Measurements from ENCODE around the gene LRRC36.

The LRRC36 gene

DNA sequence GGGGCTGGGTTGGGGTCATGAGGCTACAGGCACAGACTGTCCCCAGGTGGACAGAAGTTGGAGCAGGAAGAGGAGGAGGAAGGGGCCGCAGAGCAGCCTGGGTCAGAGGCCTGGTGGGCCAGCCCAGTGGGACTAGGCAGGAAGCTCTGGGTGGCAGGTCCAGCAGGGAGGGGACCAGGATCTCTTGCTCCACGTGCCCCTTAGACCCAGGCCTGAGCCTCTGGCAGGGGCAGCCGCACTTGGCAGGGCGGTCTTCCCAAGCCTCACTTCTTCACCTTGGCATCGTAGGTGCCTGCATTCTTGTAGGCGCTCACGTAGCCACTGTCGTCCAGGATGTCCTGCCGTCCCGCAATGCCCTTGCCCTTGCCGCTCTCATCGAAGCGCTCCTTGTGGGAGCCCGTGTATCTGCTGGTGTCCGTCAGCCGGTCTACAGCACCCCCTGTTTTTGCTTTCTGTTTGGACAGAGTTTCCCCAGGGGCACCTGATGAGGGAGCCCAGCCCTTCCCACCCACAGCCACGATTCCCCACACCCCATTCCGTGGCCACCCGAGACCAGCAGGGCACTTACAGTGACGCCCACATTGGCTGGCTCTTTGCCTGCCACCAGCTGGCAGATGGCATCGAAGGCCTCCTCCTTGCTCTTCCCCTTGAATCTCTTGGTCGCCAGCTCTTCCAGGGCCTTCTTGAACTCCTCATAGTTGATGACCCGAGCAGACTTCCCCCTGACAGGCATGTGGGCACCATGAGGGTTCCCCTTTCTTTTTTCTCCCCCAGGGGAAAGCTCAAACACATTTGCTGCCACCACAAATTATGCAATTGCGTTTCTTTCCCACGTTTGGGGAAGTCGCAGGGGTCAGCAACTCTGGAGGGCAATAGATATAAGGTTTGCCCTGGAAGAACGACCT lies 63.5 kb downstream of the LRRC36 start:
- DNase-seq (ENCODE audit: low spot score), result no peak

DNA sequence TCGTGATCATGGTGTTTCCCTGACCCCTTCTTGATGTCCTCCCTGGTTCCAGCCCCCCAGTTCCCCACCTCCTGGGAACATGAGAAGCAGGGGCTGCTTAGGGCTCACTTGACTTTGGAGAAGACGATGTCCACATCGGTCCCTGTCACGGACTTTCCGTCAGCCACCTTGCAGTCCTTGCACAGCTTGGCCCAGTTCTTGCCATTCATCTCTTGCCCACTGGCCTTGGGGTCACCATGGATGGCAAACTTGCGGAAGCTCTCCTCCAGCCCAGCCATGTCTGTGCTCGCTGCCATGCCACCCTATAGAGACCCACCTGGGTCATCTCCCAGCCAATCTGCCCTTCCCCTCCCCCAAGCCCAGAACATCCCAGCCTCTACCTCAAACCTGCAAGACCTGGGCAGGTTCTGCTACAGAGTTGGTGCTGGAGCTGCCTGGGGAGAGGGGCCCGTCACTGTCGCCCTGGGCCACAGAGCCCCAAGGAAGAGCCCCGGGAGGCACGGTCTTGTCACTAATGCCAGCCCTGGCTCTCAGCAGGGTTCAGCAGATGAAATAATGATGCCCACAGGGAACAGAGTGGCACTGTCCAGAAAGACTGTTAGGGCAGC lies 64.3 kb downstream of the LRRC36 start:
- no peak for DNase-seq (ENCODE audit: low spot score)

DNA sequence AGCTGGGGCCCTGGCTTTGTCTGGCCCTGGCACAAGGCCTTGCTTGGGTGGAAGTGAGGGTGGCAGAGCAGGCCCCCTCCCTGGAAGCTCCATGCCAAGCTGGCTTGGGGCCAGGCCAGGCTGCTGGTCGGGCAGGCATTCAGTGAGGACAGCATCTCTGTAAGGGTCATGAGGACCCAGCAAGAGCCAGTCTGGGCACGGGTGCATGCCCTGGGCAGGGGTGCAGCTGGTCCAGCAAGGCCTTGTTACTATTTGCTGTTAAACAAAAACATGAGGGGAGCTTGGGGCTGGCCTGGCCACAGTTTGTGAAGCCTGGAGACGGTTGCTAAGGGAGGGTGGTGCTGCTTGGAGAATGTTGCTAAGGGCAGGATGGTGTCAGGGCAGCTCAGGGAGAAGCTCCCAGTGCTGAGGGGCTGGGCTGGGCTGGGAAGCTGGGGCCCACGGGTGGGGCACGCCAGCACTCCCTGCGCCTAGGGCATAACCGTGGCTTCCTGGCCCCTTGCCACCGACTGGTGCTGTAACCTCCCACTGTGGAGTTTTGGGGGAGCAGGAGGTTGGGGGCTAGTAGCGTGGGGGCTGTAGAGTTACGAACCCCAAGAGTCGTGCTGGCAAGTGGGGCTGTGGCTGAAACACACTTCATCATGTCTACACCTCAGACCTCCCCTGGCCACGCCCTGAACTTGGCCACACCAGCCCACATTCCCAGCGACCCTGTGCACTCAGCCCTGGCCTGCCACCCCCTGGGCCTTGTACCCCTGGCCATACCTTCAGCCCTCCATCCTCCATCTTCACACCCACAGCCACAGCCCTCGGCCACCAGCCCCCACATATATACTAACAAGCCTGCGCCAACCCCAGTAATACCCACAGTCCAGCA lies 65.0 kb downstream of the LRRC36 start:
- no peak for DNase-seq (ENCODE audit: low spot score)

DNA sequence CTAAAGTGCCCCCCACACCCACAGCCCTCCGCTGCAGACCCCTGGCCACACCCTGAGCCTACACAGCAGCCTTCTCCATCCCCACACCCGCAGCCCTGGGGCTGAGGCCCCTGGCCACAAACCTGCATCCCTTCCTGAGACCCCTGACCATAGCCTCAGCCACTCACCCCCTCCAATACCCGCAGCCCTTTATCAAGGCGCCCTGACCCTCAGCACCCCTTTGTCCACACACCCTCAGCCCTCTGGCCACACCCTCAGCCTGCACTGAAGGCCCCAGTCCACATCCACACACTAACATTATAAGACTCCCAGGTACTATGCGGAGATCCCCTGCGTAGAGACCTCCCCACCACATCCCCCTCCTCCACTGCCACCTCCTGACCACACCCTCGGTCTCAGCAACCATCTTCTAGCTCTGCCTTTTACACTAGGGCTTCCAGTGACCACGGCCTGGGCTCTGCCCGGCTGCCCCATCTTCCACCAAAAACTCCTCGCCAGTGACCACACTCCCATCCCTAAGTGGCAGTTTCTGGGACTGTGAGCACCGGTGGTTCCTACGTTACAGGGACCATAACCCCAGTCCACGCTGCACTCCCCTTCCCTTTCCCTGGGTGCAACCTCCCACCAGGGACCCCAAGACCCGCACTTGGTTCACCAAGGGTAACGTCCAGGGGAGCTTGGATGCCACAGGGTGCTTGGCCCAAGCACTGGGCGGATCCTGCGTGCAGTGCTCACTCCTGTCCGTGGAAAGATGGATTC lies 65.9 kb downstream of the LRRC36 start:
- DNase-seq (ENCODE audit: low spot score), result no peak

DNA sequence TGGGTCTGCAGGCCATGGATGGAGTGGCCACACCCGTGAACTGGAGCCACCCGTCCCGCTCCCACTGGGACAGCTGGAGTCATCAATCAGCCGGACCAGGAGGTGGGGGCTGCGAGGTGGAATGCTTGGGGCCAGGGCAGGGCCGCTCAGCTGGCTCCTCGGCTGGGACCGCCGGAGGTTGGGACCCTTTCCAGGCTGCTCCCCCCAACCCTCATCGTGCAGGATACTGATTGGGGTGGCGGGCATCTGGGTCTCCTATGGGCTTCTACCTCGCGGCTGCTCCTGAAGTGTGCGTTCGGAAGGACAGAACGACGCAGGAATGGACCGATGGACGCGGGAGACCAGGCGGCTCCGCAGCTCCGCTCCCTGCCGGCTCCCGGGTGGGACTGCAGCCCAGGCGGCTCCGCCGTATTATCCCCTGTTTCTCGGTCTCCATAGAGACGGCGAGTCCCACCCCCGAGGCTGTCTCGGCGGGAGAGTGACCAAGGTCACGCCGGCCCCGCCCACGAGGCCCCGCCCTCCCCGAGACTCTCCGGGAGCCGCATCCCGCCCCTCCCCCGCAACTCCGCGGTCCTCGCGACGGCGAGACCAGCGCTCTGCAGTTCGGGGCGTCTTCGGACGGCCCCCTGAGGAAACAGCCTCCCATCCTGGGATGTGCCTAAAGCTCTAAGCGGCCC lies 66.6 kb downstream of the LRRC36 start, which contains the start of gene TPPP3:
Gene TPPP3 (minus strand): TSS at position 388 of the 677 bp plus-strand sequence. CDS start 2,387 bp downstream, outside the sequence.
- peak; percentile 50 for DNase-seq (ENCODE audit: low spot score)

DNA sequence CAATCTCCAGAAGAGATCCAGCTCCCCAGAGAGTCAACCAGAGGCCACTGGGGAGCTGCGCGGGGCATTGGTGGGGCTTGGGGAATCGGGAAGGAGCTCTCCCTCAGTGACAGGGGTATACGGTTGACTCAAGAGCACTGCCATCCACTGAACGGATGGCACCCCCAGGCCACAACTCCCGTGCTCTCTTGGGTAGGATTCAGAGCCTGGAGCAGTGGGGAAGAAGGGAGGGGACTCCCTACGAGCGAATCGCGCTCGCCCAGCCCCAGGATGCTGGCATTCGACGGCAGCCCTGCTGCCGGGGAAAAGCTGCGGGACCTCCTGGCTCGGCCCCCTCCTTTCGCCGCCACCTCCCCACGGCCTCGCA lies 67.2 kb downstream of the LRRC36 start:
- no peak for DNase-seq (ENCODE audit: low spot score)

DNA sequence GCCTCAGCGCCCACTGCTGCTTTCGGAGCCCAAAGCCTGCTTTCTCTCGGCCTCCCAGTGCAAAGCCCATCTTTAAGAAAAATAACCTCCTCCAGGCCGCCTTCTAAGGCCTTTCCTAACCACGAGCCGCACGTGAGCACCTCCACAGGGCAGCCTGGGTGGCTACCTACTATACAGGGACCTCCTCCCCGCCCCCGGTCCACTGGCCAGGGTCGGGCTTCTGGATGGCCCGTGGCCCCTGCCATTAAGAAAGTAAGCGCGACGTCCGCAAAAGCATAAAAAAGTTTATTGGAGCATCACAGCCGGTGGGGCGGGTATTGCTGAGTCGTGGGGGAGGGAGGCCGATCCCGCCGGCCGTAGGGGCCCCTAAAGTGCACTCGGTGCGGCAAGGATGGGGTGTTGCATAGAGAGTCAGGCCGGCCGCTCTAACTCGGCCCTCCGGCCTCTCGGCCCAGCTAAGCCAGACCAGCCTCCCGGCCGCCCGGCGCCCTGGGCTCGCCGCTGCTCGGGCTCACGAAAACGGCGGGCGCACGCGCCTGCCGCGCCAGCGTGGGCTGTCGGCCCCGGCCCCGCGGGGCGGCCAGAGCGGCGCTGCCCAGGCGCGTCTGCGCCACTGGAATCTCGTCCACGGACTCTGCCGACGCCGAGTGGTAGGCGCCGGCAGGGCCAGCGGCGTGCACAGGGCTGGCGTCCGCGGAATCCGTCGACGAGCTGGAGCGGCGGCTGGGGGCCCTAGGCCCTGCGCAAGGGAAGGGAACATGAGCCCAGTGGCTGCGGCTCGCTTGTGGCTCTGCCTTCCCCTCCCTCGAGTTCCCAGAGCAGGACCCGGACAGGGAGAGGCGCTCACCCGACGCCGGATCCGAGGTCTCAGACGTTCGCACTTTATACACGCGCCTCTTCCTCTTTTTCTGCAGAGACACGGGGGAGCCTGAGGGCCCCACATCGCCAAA lies 67.8 kb downstream of the LRRC36 start:
- no peak for DNase-seq (ENCODE audit: low spot score)

DNA sequence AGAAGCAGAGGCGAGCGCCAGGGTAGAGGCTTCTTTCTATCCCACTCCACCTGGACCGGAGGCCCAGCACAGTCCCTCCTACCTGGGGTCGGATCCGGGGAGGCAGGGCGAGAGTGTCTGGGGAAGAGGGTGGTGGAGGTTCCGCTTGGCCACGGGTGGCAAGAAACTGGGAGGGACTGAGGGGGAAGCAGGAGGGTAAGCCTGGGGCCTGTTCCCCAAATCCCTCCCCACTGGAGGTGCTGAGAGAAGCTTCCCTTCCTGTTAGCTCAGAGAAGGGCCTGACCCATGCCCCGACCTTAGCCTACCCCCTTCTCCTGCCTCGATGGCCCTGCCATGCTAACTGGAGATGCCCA lies 68.5 kb downstream of the LRRC36 start:
- DNase-seq (ENCODE audit: low spot score), result no peak

DNA sequence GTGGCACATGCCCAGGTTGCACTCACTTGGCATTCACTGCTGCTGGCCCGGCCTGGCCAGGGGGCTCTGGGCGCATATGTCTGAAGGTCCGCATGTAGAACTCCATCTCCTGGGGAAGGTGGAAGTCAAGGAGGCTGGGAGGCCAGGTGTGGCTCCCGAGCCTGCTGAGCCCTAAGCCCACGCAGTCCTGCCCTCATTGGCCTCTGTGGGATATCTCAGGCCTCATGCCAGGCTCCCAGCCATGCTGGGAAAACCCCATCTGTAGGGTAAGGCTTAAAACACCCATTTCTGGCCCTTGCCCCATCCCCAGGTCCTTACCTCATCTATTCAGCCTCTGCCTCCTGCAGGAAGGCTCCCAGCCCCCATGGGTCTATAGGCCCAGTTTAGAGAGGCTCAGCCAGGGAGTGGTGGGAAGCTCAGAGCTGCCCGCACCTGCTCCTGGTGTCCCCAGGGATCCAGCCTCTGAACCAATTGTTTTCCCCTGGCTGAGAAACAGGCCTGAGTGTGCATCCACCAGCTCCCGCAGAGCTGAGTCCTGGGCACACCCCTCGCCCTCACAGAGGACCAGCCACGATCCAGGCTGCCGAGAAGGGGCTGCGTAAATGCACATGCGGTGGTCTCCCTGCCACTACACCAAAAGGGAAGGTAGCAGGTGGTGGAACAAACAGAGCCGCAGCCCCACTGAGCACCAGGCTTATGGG lies 69.0 kb downstream of the LRRC36 start:
- no peak for DNase-seq (ENCODE audit: low spot score)

DNA sequence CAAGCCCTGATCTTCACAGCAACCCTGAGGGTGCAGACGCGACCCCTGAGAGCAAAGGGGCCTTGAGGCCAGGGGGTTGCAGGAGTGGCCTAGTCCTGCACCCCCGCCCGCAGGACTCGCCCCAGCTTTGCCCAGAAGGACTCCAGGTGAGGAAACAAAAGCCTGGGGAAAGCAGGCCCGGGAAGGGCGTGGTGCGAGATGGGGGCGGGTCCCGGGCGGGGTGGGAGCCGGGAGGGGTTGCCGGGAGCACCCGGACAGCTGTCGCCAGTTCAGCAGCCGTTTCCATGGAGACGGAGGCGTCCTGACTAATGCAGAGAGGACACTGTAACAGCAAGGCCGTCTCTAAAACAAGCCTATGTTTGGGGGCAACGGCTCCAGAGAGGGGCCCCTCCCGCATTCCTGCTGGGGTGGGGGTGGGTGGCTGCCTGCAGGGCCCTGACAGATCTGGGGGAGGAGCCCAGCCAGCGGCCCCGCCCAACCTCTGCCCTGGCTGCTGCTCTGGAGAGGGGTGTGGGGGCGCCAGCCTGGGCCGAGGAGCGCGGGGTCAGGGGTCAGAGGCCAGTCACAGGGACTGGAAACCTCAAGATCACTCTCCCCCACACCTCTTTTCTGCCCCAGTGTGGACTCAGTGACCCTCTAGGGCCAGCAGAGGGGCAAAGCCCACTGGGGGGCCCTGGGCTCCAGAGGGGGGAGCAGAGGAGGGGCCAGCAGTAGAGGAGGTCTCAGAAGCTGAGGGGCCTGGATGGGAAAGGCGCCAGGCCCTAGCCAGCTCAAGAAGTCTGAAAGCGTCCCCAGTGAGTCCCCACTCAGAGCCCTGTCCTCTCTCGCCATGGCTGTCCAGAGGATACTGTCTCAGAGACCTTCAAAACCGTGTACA lies 69.8 kb downstream of the LRRC36 start:
- DNase-seq (ENCODE audit: low spot score), result no peak

DNA sequence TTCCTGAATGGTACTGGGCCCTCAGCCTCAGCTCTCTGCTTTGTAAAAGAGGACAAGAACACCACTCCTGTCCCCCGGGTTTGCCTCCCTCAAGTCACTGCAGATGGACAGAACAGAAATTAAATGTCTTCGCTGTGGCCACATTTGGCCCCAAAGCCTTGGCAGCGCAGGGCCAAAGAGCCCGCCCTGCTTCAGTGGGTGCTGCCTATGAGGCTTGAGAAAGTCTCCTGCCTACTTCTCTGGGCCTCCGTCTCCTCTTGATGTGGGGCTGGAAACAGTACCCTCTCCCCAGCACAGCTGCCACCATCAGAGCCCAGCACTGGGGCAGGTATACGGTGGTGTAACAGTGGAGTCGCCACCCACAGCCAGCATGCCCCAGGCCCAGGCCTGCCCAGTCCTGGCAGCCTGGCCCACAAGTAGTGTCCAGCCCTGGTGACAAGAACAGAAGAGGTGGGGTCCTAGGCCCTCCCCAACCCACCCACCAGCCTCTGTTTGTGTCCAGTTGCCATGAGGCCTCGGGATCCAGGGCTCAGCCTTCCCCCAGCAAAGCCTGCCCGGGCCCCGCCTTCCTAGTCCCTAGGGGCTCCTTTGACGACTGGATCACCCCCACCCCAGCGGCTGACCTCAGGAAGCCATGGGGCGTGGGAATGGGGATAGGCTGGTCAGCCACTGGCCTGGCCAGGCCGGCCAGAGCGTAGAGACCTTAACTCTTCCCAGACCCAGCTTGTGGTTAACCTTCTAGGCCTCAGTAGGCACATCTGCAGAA lies 70.6 kb downstream of the LRRC36 start:
- DNase-seq (ENCODE audit: low spot score), result no peak

DNA sequence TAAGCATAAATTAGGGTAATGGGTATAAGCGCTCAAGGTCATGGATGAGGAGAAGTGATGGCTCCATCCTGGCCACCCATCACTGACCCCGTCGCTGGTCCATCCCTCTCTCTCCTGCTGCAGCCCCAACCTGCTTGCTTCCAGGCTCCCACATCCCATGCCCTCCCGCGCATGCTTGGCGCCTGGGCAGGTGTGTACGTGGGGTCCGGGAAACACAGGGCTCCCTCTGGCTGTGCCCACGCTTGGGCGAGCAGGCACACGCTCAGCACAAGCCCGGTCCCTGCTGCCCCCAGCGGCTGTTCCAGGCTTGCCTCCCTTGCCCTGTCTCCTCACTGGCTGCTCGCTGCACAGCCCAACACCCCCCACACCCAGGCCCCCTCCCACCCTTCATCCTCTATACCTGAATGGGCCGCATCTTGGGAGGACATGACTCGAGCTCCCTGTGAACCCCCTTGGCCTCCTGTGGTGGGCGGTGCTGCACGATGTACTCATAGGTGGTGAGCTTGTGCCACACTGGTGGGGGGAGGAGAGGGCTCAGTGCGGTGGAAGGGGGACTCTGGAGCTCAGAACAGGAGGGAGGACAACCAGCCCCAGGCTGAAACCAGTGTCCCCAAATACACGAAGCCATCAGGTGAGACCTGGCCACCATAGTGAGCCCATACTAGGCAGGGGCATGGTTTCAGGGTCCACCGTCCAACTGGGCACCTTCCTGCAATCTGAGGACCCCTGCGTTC lies 71.4 kb downstream of the LRRC36 start:
- DNase-seq (ENCODE audit: low spot score), result no peak

DNA sequence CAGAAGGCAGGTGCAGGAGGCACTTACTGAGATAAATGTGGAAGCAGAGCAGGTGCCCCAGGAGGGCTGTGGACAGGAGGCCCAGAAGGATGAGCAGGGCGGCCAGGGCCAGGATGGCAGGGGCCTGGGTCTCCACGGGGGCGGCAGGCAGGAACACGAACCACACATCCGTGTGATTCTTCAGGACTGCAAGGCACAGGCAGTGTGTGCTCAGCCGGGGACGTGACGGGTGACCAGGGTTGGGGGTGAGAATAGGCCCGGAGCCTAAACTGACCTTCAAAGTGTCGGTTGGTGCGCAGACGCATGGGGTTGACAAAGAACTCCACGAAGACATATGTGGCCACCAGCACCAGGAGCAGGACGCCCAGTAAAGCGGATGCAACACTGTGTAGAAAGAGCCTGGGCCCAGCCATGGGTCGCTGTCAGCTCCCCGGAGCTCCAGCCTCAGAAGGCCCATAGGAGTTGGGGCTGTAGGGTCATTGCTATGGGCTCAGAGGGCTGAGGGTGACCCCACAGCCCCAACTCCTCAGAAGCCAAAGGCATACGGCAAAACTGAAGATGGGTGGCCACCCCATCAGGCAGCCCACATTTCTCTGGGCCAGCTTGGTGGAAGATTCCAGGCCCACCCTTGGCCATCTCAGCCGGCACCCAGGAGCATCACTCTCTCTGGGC lies 72.1 kb downstream of the LRRC36 start:
- DNase-seq (ENCODE audit: low spot score), result no peak

DNA sequence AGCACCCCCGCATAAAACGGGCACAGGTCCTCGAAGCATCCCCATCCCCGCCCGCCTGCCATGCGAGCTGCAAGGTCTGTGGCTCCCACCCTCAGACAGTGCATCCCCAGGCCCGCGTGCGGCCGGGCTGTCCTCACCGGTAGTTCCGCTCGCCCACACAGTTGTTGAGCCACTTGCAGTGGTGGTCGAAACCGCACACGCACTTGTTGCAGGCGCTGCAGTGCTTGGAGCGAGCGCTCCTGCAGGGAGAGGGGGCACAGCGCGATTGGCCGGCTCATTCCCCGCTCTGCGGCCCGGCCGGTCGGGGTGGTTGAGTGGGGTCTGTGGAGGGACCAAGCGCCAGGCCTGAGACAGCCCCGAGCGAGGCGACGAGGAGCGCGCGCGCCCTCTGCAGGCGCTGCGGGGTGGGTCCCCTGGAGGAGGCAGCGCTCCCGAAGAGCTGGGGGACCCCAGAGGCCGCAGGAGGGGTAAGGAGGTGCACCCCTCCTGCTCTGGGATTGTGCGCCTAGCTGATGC lies 72.7 kb downstream of the LRRC36 start:
- peak; percentile 25 for DNase-seq (ENCODE audit: low spot score)

DNA sequence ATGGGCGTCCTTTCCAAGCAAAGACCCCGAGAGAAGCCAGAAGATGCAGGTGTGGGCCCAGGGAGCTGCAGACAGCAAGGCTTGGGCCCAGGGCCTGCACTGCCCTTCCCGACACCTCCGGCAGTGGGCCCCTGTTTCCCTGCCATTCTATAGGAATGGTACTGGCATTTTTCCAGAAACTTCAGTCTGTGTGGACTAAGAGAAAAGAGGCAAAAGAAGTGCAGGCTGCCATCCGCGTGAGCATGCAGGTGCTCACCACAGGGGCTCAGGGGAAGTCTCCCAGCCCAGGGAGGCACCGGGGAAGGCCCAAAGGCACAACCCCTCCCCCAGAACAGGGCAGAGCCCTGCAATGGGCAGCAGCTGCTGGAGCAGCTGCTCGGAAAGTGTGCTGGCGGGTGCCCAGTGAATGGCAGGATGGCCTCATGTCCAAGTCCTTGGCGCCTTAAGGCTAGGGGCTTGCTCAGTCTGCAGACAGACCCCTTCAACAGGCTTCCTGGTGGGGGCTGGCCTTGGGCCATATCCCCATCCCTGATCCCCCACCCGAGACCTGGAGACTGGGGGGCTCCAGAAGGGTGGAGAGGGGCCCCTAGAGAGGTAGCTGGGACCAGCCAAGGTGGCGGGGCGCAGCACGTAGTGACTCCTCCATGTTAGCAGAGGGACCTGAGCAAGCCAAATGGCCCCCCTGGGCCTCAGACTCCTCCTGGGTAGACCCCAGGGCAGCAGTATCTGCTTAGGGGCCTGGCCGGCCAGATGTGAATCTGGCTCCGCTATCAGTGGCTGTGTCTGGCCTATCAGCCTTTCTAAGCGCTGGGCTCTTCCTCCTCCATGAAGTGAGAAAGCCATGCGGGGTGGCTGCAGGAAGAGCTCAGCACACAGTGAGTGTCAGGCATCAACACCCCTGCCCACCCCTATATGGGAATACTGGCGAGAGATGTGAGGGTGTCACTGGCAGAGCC lies 73.4 kb downstream of the LRRC36 start:
- DNase-seq (ENCODE audit: low spot score), result no peak

Data from CD4-positive, alpha-beta T cell treated with Interleukin-15 for 4 hours (primary cell).